ENCODE data around the gene EAPP. TPM values are rescaled to one million over a fixed set of nuclear protein-coding genes. Genes with fewer than 3 reads are reported as not detected.
"Not testable (repeated sequence)": the region's sequence is repeated elsewhere in the genome, so short reads cannot be mapped to it uniquely, and the experiment has no call there.

EAPP gene
- total and polyA plus RNA-seq, 10 of the 15 experiments (the other 5 are each of a cell fraction or from before 2014, with no cell fraction given): 23.5 to 94.6 (median 44.7) TPM

DNA sequence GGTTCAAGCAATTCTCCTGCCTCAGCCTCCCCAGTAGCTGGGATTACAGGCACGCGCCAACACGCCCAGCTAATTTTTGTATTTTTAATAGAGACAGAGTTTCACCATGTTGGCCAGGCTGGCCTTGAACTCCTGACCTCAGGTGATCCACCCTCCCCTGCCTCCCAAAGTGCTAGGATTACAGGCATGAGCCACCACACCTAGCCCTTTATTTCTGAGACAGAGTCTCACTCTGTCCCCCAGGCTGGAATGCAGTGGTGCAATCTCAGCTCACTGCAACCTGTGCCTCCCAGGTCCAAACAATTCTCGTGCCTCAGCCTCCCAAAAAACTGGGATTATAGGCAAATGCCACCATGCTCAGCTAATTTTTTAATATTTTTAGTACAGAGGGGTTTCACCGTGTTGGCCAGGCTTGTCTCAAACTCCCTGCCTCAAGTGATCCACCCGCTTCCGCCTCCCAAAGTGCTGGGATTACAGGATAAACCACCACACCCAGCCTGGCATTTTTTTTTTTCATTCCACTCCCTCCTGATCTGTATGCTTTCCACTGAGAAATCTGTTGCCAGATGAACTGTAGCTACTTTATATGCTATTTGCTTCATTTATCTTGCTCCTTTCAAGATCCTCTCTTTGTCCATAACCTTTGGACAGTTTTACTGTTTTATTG, 19.1 kb downstream of the EAPP start:
- FAIRE-seq; H3K27me3 ChIP-seq (replicated peaks in 1 of 2; ENCODE audit: control insufficient read depth in 2 of 2, insufficient read depth in 2 of 2, low read length in 1 of 2); SMC1A ChIA-PET (ENCODE audit: uncharacterized antibody, unreplicated experiment); H4K20me1 ChIP-seq (ENCODE audit: control insufficient read depth, insufficient read depth); H3K4me2 ChIP-seq (ENCODE audit: control insufficient read depth, insufficient read depth); CTCF ChIA-PET; H3K9ac ChIP-seq (ENCODE audit: control insufficient read depth, insufficient read depth, low read length); H3K79me2 ChIP-seq (ENCODE audit: control insufficient read depth, insufficient read depth, low read length); H2AFZ ChIP-seq (ENCODE audit: control insufficient read depth, low read depth, low read length); intact Hi-C loops (cut with micrococcal nuclease; ENCODE audit: unreplicated experiment); H3K4me3 ChIP-seq; H3K4me1 ChIP-seq (ENCODE audit: control insufficient read depth, insufficient read depth, low read length); H3K9me3 ChIP-seq (replicated peaks; ENCODE audit: control insufficient read depth, insufficient read depth, low read length); RAD21 ChIA-PET (ENCODE audit: unreplicated experiment); H3K27ac ChIP-seq (ENCODE audit: control insufficient read depth, insufficient read depth); ATAC-seq; DNase-seq (ENCODE audit: low read depth, low spot score); BruUV-seq (replicated peaks); in situ Hi-C loops (cut with MboI): not testable (repeated sequence)
- WGBS (ENCODE audit: insufficient coverage, insufficient replicate concordance, low lambda C conversion rate, missing lambda C conversion rate): 99% methylated on average over 7 of the region's 7 CpGs
- H3K36me3 ChIP-seq (ENCODE audit: control insufficient read depth in 2 of 2, insufficient read depth in 2 of 2, low read length in 1 of 2): peaks cover 2 to 23% of the 10 kb centered on the region in 2 experiments; a peak in 3 of 4 replicates
- POLR2A ChIA-PET: interaction anchor here (0.7 kb wide), 1 partner anchor 434 kb away, joined by 4 read pairs; no protein-coding TSS in a partner anchor

DNA sequence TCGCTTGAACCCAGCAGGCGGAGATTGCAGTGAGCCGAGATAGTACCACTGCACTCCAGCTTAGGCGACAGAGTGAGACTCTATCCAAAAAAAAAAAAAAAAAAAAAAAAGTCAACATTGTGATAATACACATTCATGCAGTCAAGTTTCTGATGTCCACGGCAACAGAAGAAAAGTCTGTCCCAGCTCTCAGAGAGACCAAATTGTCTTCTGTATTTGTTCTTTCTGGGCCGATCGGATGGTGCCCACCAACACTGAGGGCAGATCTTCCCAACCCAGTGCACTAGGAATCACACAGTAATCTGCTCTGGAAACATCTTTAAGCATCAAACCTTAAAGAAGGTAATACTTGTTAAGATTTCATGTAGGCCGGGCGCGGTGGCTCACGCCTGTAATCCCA, 31.6 kb downstream of the EAPP start:
- RAD21 ChIA-PET (ENCODE audit: unreplicated experiment): interaction anchor here (0.7 kb wide), 1 partner anchor 214 kb away, joined by 5 read pairs; no protein-coding TSS in a partner anchor
- BruUV-seq (replicated peaks): no TSS peak

More for the DNA sequence above, 31.6 kb downstream of the EAPP start:
- Histone ChIP-seq H3K27me3 (replicated peaks in 1 of 2; ENCODE audit: control insufficient read depth in 2 of 2, insufficient read depth in 2 of 2, low read length in 1 of 2) (no peaks in the 10 kb centered on the region), H2AFZ (ENCODE audit: control insufficient read depth, low read depth, low read length) (no peak overlapping the region), H3K4me1 (ENCODE audit: control insufficient read depth, insufficient read depth, low read length) (no peaks in the 10 kb centered on the region), H3K9ac (ENCODE audit: control insufficient read depth, insufficient read depth, low read length) (no peak overlapping the region), H3K9me3 (replicated peaks; ENCODE audit: control insufficient read depth, insufficient read depth, low read length) (no peaks in the 10 kb centered on the region), H3K4me2 (ENCODE audit: control insufficient read depth, insufficient read depth) (no peak overlapping the region), H4K20me1 (ENCODE audit: control insufficient read depth, insufficient read depth) (no peaks in the 10 kb centered on the region), H3K27ac (ENCODE audit: control insufficient read depth, insufficient read depth) (no peak overlapping the region), H3K4me3 (no peak overlapping the region), H3K36me3 (ENCODE audit: control insufficient read depth in 2 of 2, insufficient read depth in 2 of 2, low read length in 1 of 2) (no peaks in the 10 kb centered on the region), H3K79me2 (ENCODE audit: control insufficient read depth, insufficient read depth, low read length) (no peaks in the 10 kb centered on the region)
- in situ Hi-C loops (cut with MboI): no loop called here
- ChIA-PET POLR2A (no interaction called here), SMC1A (ENCODE audit: uncharacterized antibody, unreplicated experiment) (interaction anchor here (0.6 kb wide), 1 partner anchor 67 kb away, joined by 3 read pairs; no protein-coding TSS in a partner anchor), CTCF (no interaction called here)
- no peak for FAIRE-seq
- intact Hi-C loops (cut with micrococcal nuclease; ENCODE audit: unreplicated experiment): no loop called here
- no peak for TF ChIP-seq ZNF207 (IDR thresholded peaks at IDR 0.05; ENCODE audit: borderline replicate concordance)
- no peak for TF ChIP-seq IRF4 (IDR thresholded peaks at IDR 0.05; ENCODE audit: low read depth, low read length)
- TF ChIP-seq SMC3 (IDR thresholded peaks at IDR 0.05; ENCODE audit: borderline replicate concordance, low read length): no peak
- TF ChIP-seq SREBF2 (IDR thresholded peaks at IDR 0.05; ENCODE audit: low read length): no peak
- no peak for TF ChIP-seq IKZF1 (conservative IDR thresholded peaks at IDR 0.05)
- no peak for TF ChIP-seq JUNB (IDR thresholded peaks at IDR 0.05)
- TF ChIP-seq MEF2A (IDR thresholded peaks at IDR 0.05; ENCODE audit: insufficient read depth, low read depth, low read length): no peak
- no peak for TF ChIP-seq SUZ12 (IDR thresholded peaks at IDR 0.05; ENCODE audit: unreplicated experiment)
- TF ChIP-seq RUNX3 (IDR thresholded peaks at IDR 0.05; ENCODE audit: low read length): no peak
- no peak for TF ChIP-seq NFYB (IDR thresholded peaks at IDR 0.05; ENCODE audit: insufficient read depth, low read depth, low read length)
- no peak for TF ChIP-seq TCF12 (IDR thresholded peaks at IDR 0.05; ENCODE audit: low read depth, low read length)
- no peak for TF ChIP-seq NRF1 (conservative IDR thresholded peaks at IDR 0.05; ENCODE audit: low read depth, low read length)
- TF ChIP-seq, protein P1, sequence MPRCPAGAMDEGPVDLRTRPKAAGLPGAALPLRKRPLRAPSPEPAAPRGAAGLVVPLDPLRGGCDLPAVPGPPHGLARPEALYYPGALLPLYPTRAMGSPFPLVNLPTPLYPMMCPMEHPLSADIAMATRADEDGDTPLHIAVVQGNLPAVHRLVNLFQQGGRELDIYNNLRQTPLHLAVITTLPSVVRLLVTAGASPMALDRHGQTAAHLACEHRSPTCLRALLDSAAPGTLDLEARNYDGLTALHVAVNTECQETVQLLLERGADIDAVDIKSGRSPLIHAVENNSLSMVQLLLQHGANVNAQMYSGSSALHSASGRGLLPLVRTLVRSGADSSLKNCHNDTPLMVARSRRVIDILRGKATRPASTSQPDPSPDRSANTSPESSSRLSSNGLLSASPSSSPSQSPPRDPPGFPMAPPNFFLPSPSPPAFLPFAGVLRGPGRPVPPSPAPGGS (IDR thresholded peaks at IDR 0.05; ENCODE audit: borderline replicate concordance, insufficient read depth, low read depth, low read length, poor library complexity, severe bottlenecking): no peak
- ATAC-seq: no peak
- DNase-seq (ENCODE audit: low read depth, low spot score): no peak
- 94% methylated on average over 9 of the region's 11 CpGs for WGBS (ENCODE audit: insufficient coverage, insufficient replicate concordance, low lambda C conversion rate, missing lambda C conversion rate)
